AG09319 (cell line): ENCODE data around the gene KCNK4.

Experiments
- DNase-seq: peaks from one replicate; pipeline ENCODE4 v3.0.0-alpha.2; 2010; ENCODE audit warnings: low read depth; ENCODE audit errors: extremely low read depth
- CTCF ChIP-seq: IDR thresholded peaks from 2 replicates; pipeline ENCODE4 v1.5.1; 2011; ENCODE audit warnings: low read depth, mild to moderate bottlenecking, inconsistent platforms, low read length, moderate library complexity

KCNK4 gene

DNA sequence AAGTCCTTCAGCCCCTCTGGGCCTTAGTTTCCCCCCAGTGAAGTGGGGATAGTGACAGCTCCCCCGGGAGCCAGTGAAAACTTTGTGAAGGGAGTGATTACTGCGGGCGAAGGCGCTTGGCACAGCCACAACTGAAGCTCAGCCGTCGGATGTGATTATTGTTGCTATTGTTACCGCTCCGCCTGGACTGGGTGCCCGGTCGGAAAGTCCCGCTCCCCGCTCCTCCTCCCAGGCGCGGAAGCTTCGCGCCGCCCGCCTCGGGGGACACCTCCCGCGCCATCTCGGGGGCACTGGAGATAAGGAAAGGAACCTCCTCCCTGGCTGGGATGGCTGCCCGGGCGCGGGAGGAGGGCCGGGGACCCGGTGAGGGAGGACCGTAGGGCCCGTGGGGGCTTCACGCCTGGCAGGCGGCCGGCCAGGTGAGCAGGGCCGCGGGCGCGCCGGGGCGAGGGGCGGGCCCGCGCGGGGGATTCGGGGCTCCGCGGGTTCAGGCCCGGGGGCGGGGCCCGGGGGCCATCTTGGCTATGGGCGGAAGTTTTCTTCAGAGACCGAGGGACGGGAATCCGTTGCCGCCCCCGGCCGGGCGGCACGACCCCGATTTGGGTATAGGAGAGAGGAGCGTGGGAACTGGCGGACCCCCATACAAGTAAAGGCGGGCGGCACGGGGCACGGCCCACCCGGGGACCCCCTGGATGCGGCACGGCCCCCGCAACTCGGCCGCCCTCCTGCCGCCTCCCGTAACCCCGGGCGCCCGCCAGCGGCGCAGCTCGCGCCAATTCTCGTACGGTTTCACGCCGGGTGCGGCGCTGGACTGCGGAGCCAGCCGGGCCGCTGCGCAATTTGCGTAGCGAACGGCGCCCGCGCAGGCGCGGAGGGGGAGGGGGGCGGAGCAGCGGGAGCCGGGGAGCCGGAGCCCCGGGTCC lies 5.9 kb upstream of the KCNK4 start, which contains the start of gene GPR137:
TSS of gene GPR137 (plus strand) at position 887 of the 923 bp plus-strand sequence. CDS start 677 bp downstream, outside the sequence.
- no peak for TF ChIP-seq CTCF
- DNase-seq: no peak

DNA sequence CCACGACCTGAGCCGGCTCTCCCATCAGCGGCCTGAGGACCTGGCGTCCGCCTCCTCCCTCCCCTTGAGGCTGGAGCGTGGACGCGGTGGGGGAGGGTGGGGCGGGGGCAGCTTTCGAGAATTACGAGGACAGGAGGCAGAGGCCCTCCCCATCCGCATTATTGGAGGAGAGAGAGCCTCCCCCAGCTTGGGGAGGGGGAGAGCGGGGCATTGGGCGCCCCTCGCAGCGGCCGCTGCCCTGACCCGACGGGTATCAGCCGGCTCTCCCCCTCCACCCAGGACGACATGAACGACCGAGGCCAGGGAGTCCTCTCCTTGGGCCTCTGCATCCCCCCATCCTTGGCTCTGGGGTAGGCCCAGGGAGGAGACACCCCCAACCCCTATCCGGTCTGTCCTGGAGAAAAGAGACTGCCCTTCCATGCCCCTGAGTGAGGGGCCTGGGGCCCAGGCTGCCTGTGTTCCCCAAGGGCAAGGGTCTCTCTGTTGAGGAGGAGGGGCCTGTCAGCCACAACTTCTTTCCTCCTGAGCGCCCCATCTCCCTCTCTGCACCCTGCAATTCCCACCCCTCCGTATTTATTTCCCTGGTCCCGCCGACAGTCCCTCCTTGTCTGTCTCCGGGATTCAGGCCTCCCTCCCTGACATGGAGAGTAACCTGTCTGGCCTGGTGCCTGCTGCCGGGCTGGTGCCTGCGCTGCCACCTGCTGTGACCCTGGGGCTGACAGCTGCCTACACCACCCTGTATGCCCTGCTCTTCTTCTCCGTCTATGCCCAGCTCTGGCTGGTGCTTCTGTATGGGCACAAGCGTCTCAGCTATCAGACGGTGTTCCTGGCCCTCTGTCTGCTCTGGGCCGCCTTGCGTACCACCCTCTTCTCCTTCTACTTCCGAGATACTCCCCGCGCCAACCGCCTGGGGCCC lies 5.0 kb upstream of the KCNK4 start:
- no peak for DNase-seq
- TF ChIP-seq CTCF: no peak

- TF ChIP-seq CTCF: no peak
- DNase-seq: no peak
These were observed 4.3 kb upstream of the KCNK4 start for GRCh38 chr11:64286801-64287159.

GRCh38 chr11:64287676-64288352 lies 3.3 kb upstream of the KCNK4 start:
- DNase-seq: no peak
- TF ChIP-seq CTCF: no peak

DNA sequence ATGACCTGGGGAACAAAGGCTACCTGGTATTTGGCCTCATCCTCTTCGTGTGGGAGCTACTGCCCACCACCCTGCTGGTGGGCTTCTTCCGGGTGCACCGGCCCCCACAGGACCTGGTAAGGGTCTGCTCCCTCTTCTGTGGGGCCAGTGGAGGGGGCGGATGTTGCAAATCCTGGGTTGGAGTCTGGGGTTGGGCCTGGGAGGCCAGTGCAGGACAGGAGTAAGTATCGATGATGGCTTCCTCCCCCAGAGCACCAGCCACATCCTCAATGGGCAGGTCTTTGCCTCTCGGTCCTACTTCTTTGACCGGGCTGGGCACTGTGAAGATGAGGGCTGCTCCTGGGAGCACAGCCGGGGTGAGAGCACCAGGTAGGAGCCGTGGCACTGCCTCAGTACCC lies 2.8 kb upstream of the KCNK4 start:
- no peak for TF ChIP-seq CTCF
- DNase-seq: no peak

- DNase-seq: no peak
These were observed 2.0 kb upstream of the KCNK4 start for GRCh38 chr11:64289002-64289564.

More at GRCh38 chr11:64289002-64289564, 2.0 kb upstream of the KCNK4 start:
- TF ChIP-seq CTCF: no peak
